Testis (tissue), 2 donors: ENCODE measurements around the gene SHC1.

Source experiments
- POLR2A ChIP-seq: fragments of 450-650 bp; IDR thresholded peaks from one replicate; pipeline ENCODE4 v1.6.1; 2017; ENCODE audit warnings: antibody characterized with exemption, mild to moderate bottlenecking, moderate library complexity
- TF ChIP-seq, protein P1 (sequence below), 3 experiments: fragments of 450-650 bp in 2 of 3; fragments of 200-600 bp in 1 of 3; sonication (generic) in 1 of 3; IDR thresholded peaks; one replicate each; pipeline ENCODE4 v1.5.1; 2016 to 2019; ENCODE audit warnings: antibody characterized with exemption in 3 of 3, mild to moderate bottlenecking in 2 of 3, moderate library complexity in 1 of 3

DNA sequence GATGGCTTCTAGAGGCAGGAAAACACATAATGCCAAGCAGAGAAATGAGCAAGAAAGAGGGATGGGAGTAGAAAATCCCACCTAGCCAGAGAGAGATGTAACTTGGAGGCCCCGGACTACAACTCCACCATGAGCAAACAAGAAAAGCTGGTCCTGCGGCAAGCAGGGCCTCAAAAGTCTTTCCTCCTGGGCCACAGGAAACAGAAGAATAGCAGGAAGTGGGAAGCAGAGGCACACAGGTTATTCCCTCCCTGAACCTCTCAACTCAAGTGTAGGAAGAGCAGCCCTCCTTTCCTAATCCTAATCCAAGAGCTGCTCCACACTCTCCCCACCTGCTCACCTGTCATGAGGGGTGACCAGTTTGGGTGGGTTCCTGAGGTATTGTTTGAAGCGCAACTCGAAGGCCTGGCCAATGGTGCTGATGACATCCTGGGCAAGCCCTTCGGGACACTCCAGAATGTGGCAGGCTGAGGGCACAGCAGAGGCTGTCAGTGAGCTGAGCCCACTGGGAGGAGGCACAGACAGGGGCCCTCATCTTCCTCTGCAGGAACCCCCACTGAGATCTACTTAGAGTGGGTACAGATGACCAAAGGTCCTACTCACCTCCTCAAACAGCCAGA lies 3.1 kb downstream of the SHC1 start:
- TF ChIP-seq, protein P1, sequence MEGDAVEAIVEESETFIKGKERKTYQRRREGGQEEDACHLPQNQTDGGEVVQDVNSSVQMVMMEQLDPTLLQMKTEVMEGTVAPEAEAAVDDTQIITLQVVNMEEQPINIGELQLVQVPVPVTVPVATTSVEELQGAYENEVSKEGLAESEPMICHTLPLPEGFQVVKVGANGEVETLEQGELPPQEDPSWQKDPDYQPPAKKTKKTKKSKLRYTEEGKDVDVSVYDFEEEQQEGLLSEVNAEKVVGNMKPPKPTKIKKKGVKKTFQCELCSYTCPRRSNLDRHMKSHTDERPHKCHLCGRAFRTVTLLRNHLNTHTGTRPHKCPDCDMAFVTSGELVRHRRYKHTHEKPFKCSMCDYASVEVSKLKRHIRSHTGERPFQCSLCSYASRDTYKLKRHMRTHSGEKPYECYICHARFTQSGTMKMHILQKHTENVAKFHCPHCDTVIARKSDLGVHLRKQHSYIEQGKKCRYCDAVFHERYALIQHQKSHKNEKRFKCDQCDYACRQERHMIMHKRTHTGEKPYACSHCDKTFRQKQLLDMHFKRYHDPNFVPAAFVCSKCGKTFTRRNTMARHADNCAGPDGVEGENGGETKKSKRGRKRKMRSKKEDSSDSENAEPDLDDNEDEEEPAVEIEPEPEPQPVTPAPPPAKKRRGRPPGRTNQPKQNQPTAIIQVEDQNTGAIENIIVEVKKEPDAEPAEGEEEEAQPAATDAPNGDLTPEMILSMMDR (IDR thresholded peaks at IDR 0.05) = no peak
- TF ChIP-seq POLR2A = no peak
